Measurements from ENCODE around the gene MACF1. TPM values are rescaled to one million over a fixed set of nuclear protein-coding genes. Genes with fewer than 3 reads are reported as not detected.

Gene MACF1
- total RNA-seq, 4 donors from 2014 or later: 82.1 to 247 (median 154) TPM

GRCh38 chr1:39426346-39426745 is 221.9 kb downstream of the MACF1 start:
- Histone ChIP-seq H3K9me3 (no peaks in the 10 kb centered on the region), H3K27me3 (no peaks in the 10 kb centered on the region), H3K27ac (no peak overlapping the region), H3K4me1 (peaks cover 0 to 10% (median 0%) of the 10 kb centered on the region in 3 donors), H3K36me3 (peaks cover 0 to 99% (median 17%) of the 10 kb centered on the region in 3 donors), H3K4me3 (no peak overlapping the region)
- no peak for DNase-seq
- WGBS, 2 donors: 96 to 97% methylated on average over 1 of the region's 1 CpG
- intact Hi-C loops (cut with DNase I): no loop called here
- no peak for TF ChIP-seq POLR2A (IDR thresholded peaks at IDR 0.05)
- TF ChIP-seq, protein P1, sequence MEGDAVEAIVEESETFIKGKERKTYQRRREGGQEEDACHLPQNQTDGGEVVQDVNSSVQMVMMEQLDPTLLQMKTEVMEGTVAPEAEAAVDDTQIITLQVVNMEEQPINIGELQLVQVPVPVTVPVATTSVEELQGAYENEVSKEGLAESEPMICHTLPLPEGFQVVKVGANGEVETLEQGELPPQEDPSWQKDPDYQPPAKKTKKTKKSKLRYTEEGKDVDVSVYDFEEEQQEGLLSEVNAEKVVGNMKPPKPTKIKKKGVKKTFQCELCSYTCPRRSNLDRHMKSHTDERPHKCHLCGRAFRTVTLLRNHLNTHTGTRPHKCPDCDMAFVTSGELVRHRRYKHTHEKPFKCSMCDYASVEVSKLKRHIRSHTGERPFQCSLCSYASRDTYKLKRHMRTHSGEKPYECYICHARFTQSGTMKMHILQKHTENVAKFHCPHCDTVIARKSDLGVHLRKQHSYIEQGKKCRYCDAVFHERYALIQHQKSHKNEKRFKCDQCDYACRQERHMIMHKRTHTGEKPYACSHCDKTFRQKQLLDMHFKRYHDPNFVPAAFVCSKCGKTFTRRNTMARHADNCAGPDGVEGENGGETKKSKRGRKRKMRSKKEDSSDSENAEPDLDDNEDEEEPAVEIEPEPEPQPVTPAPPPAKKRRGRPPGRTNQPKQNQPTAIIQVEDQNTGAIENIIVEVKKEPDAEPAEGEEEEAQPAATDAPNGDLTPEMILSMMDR (IDR thresholded peaks at IDR 0.05): no peak

DNA sequence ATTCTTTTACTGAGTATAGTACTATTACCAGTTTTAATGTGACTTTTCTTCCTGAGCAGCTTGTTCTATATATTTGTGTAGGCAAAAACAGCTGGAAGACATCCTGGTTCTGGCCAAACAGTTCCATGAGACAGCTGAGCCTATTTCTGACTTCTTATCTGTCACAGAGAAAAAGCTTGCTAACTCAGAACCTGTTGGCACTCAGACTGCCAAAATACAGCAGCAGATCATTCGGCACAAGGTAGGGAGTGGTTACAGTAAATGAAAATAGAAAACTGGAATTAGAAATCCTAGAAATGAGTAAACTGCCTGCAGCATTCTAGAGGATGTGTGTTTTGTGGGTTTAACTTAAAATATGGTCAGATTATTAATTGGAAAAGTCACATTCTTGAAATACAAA is 222.9 kb downstream of the MACF1 start:
- no peak for TF ChIP-seq POLR2A (IDR thresholded peaks at IDR 0.05)
- TF ChIP-seq, protein P1 (IDR thresholded peaks at IDR 0.05): no peak
- 41 to 43% methylated on average over 1 of the region's 1 CpG for WGBS, 2 donors
- H3K27me3 ChIP-seq: no peaks in the 10 kb centered on the region
- no peaks in the 10 kb centered on the region for H3K9me3 ChIP-seq
- H3K27ac ChIP-seq: no peak overlapping the region
- intact Hi-C loops (cut with DNase I): no loop called here
- H3K36me3 ChIP-seq: peaks cover 0 to 100% (median 17%) of the 10 kb centered on the region in 3 donors
- DNase-seq: no peak
- no peak overlapping the region for H3K4me3 ChIP-seq
- H3K4me1 ChIP-seq: peaks cover 0 to 10% (median 0%) of the 10 kb centered on the region in 3 donors

- intact Hi-C loops (cut with DNase I): no loop called here
- H3K9me3 ChIP-seq: no peaks in the 10 kb centered on the region
- peaks cover 0 to 10% (median 0%) of the 10 kb centered on the region in 3 donors for H3K4me1 ChIP-seq
- 71 to 73% methylated on average over 3 to 4 of the region's 4 CpGs for WGBS, 2 donors
- TF ChIP-seq POLR2A (IDR thresholded peaks at IDR 0.05): no peak
- TF ChIP-seq, protein P1 (IDR thresholded peaks at IDR 0.05): no peak
- peaks cover 0 to 100% (median 17%) of the 10 kb centered on the region in 3 donors for H3K36me3 ChIP-seq
- H3K27ac ChIP-seq: no peak overlapping the region
- no peaks in the 10 kb centered on the region for H3K27me3 ChIP-seq
- H3K4me3 ChIP-seq: no peak overlapping the region
- DNase-seq: no peak
These were observed 223.4 kb downstream of the MACF1 start for GRCh38 chr1:39427912-39428311.

DNA sequence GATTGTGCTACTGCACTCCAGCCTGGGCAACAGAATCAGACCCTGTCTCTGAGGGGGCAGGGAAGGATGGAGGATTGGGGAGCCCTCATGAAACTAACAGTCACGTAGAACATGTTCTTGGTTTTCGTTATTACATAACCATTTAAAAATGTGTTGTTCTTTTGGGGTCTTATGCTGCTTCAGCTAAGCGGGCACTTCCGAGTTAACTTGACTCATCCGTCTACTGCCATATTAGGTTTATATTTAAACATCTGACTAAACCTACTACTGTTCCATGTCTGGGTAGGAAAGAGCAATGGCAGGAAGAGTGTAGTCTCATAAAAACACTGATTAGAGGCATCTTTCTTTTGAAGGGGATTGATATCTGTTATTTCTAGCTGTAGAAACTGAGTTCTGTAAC is 227.4 kb downstream of the MACF1 start:
- Histone ChIP-seq H3K36me3 (peaks cover 8 to 98% (median 32%) of the 10 kb centered on the region in 3 donors), H3K4me1 (peaks cover 0 to 10% (median 0%) of the 10 kb centered on the region in 3 donors), H3K27me3 (no peaks in the 10 kb centered on the region), H3K4me3 (no peak overlapping the region), H3K27ac (peak overlapping the region in 1 of 4 donors; percentile 38), H3K9me3 (no peaks in the 10 kb centered on the region)
- no peak for DNase-seq
- TF ChIP-seq POLR2A (IDR thresholded peaks at IDR 0.05): no peak
- TF ChIP-seq, protein P1 (IDR thresholded peaks at IDR 0.05): no peak
- WGBS, 2 donors: 82% methylated on average over 5 of the region's 5 CpGs
- intact Hi-C loops (cut with DNase I): no loop called here

- no peak for DNase-seq
- intact Hi-C loops (cut with DNase I): no loop called here
- H3K9me3 ChIP-seq: no peaks in the 10 kb centered on the region
- no peaks in the 10 kb centered on the region for H3K4me1 ChIP-seq
- H3K4me3 ChIP-seq: no peak overlapping the region
- H3K27me3 ChIP-seq: no peaks in the 10 kb centered on the region
- H3K36me3 ChIP-seq: peaks cover 21 to 98% (median 45%) of the 10 kb centered on the region in 3 donors
- no peak overlapping the region for H3K27ac ChIP-seq
- 83 to 89% methylated on average over 3 of the region's 3 CpGs for whole genome bisulfite sequencing, 2 donors
- TF ChIP-seq POLR2A (IDR thresholded peaks at IDR 0.05): no peak
- TF ChIP-seq, protein P1 (IDR thresholded peaks at IDR 0.05): no peak
These were observed 230.4 kb downstream of the MACF1 start for GRCh38 chr1:39434797-39435395.
